GM08714 (cell line): ENCODE data around the gene NDFIP1.
"Not testable (repeated sequence)": the region's sequence is repeated elsewhere in the genome, so short reads cannot be mapped to it uniquely, and the experiment has no call there.

Experiments used
- H3K4me3 ChIP-seq: fragments of 200-500 bp; sonication (Bioruptor generic); 2 replicates; pipeline ENCODE4 v1.5.1; 2014; ENCODE audit warnings: mild to moderate bottlenecking, low read length, inconsistent platforms
- ZNF274 ChIP-seq: IDR thresholded peaks from 2 replicates; pipeline ENCODE4 v1.6.1; 2012; ENCODE audit warnings: mild to moderate bottlenecking, low read depth, low read length

Gene NDFIP1

GRCh38 chr5:142145106-142145900 is 36.7 kb downstream of the NDFIP1 start:
- TF ChIP-seq ZNF274, result no peak
- H3K4me3 ChIP-seq, result no peak overlapping the region

- no peak for TF ChIP-seq ZNF274
- no peak overlapping the region for H3K4me3 ChIP-seq
Measured at GRCh38 chr5:142149363-142149762, 40.8 kb downstream of the NDFIP1 start.

GRCh38 chr5:142150431-142150830 is 41.9 kb downstream of the NDFIP1 start:
- TF ChIP-seq ZNF274, result no peak
- no peak overlapping the region for H3K4me3 ChIP-seq

- TF ChIP-seq ZNF274, result no peak
- H3K4me3 ChIP-seq, result no peak overlapping the region
Measured at GRCh38 chr5:142151436-142152383, 43.1 kb downstream of the NDFIP1 start.

GRCh38 chr5:142152384-142152732 is 43.8 kb downstream of the NDFIP1 start:
- H3K4me3 ChIP-seq, result no peak overlapping the region
- TF ChIP-seq ZNF274, result no peak

- no peak for TF ChIP-seq ZNF274
- H3K4me3 ChIP-seq, result no peak overlapping the region
Measured at GRCh38 chr5:142153674-142154448, 45.3 kb downstream of the NDFIP1 start.

- H3K4me3 ChIP-seq, result not testable (repeated sequence)
Measured at GRCh38 chr5:142154449-142154841, 45.9 kb downstream of the NDFIP1 start.

GRCh38 chr5:142156839-142157463 is 48.4 kb downstream of the NDFIP1 start:
- H3K4me3 ChIP-seq, result no peak overlapping the region
- no peak for TF ChIP-seq ZNF274

- no peak overlapping the region for H3K4me3 ChIP-seq
- TF ChIP-seq ZNF274, result no peak
Measured at GRCh38 chr5:142159354-142159753, 50.8 kb downstream of the NDFIP1 start.

- no peak overlapping the region for H3K4me3 ChIP-seq
- no peak for TF ChIP-seq ZNF274
Measured at GRCh38 chr5:142164315-142164714, 55.7 kb downstream of the NDFIP1 start.

GRCh38 chr5:142166754-142167153 is 58.2 kb downstream of the NDFIP1 start:
- TF ChIP-seq ZNF274, result no peak
- H3K4me3 ChIP-seq, result no peak overlapping the region

GRCh38 chr5:142167458-142167857 is 58.9 kb downstream of the NDFIP1 start:
- no peak overlapping the region for H3K4me3 ChIP-seq
- TF ChIP-seq ZNF274, result no peak

- H3K4me3 ChIP-seq, result no peak overlapping the region
- no peak for TF ChIP-seq ZNF274
Measured at GRCh38 chr5:142168365-142168764, 59.8 kb downstream of the NDFIP1 start.

GRCh38 chr5:142170254-142170953 is 61.8 kb downstream of the NDFIP1 start:
- TF ChIP-seq ZNF274, result no peak
- no peak overlapping the region for H3K4me3 ChIP-seq
